HG03097 (cell line): Measurements from ENCODE around the gene NCF2.

ENCODE experiments used
- ATAC-seq: cut with Tn5 transposase; IDR thresholded peaks from one replicate; pipeline ENCODE4 v1.9.1; 2021; ENCODE audit not compliant: unreplicated experiment, low FRiP score

NCF2 gene

GRCh38 chr1:183559061-183559460 is 31.2 kb downstream of the NCF2 start:
- ATAC-seq: no peak

- no peak for ATAC-seq
Measured at GRCh38 chr1:183554577-183554976, 35.7 kb downstream of the NCF2 start.

- no peak for ATAC-seq
Measured at GRCh38 chr1:183553764-183554163, 36.5 kb downstream of the NCF2 start.

GRCh38 chr1:183553331-183553730 is 36.9 kb downstream of the NCF2 start:
- no peak for ATAC-seq

GRCh38 chr1:183552891-183553290 is 37.4 kb downstream of the NCF2 start:
- no peak for ATAC-seq

GRCh38 chr1:183552441-183552840 is 37.8 kb downstream of the NCF2 start:
- no peak for ATAC-seq

- no peak for ATAC-seq
Measured at GRCh38 chr1:183551924-183552323, 38.3 kb downstream of the NCF2 start.

GRCh38 chr1:183550915-183551314 is 39.3 kb downstream of the NCF2 start:
- ATAC-seq: no peak

- no peak for ATAC-seq
Measured at GRCh38 chr1:183548116-183548515, 42.1 kb downstream of the NCF2 start.

GRCh38 chr1:183546427-183546826 is 43.8 kb downstream of the NCF2 start:
- ATAC-seq: no peak

GRCh38 chr1:183544598-183545297 is 45.5 kb downstream of the NCF2 start:
- no peak for ATAC-seq

GRCh38 chr1:183543619-183544204 is 46.5 kb downstream of the NCF2 start:
- no peak for ATAC-seq

- ATAC-seq: no peak
Measured at GRCh38 chr1:183537405-183537804, 52.9 kb downstream of the NCF2 start.

- ATAC-seq: no peak
Measured at GRCh38 chr1:183533617-183534174, 56.6 kb downstream of the NCF2 start.

GRCh38 chr1:183528577-183528976 is 61.7 kb downstream of the NCF2 start:
- ATAC-seq: no peak

- ATAC-seq: no peak
Measured at GRCh38 chr1:183522104-183522503, 68.2 kb downstream of the NCF2 start.

GRCh38 chr1:183520379-183520778 is 69.9 kb downstream of the NCF2 start:
- ATAC-seq: no peak

- no peak for ATAC-seq
Measured at GRCh38 chr1:183517401-183517800, 72.9 kb downstream of the NCF2 start.

- ATAC-seq: no peak
Measured at GRCh38 chr1:183516725-183517124, 73.5 kb downstream of the NCF2 start.

- ATAC-seq: no peak
Measured at GRCh38 chr1:183515002-183515689, 75.1 kb downstream of the NCF2 start.

GRCh38 chr1:183514235-183514634 is 76.0 kb downstream of the NCF2 start:
- no peak for ATAC-seq

- ATAC-seq: no peak
Measured at GRCh38 chr1:183512450-183512849, 77.8 kb downstream of the NCF2 start.
